GM12878 (cell line): ENCODE measurements around the gene ARMC3. TPM values are rescaled to one million over a fixed set of nuclear protein-coding genes. Genes with fewer than 3 reads are reported as not detected.

ENCODE experiments used
- ATAC-seq: fragments of 200-7000 bp; cut with Tn5 transposase; 3 replicates; pipeline ENCODE4 v1.9.1; 2020; ENCODE audit warnings: mild to moderate bottlenecking, moderate library complexity
- BruUV-seq: library from RNA; stranded (reverse); fragments of 400-500 nt; replicated peaks from 2 replicates; lab custom pipeline; 2021; lab: Mats Ljungman, UMichigan
- CTCF ChIA-PET: fragments of 300-600 bp; sonication (Branson Sonifier 250); formaldehyde crosslinking; extraction: SDS; loops from one replicate; lab custom pipeline; 2021; ENCODE audit warnings: inconsistent platforms; lab: Yijun Ruan, JAX
- POLR2A ChIA-PET: fragments of 350-600 bp; formaldehyde crosslinking; extraction: SDS; loops from one replicate; lab custom pipeline; 2021; ENCODE audit warnings: inconsistent platforms; lab: Charles Lee
- RAD21 ChIA-PET: fragments of 300-600 bp; sonication (Branson Sonifier 250); formaldehyde crosslinking; loops from one replicate; lab custom pipeline; 2023; ENCODE audit warnings: antibody characterized with exemption; ENCODE audit not compliant: unreplicated experiment; lab: Charles Lee
- SMC1A ChIA-PET: fragments of 300-600 bp; sonication (Branson Sonifier 250); formaldehyde crosslinking; loops from one replicate; lab custom pipeline; 2023; ENCODE audit not compliant: unreplicated experiment, uncharacterized antibody; lab: Charles Lee
- DNase-seq: peaks from one replicate; pipeline ENCODE4 v3.0.0-alpha.2; 2011; ENCODE audit warnings: low read depth, low spot score
- FAIRE-seq: peaks from 3 replicates; lab custom pipeline; 2011; peaks lifted over from hg19 to GRCh38; lab: Jason Lieb, UNC
- H2AFZ ChIP-seq: 2 replicates; pipeline ENCODE4 v1.6.0; 2011; ENCODE audit warnings: low read depth, low read length, control low read depth; ENCODE audit not compliant: control insufficient read depth
- H3K27ac ChIP-seq: 2 replicates; pipeline ENCODE4 v1.5.1; 2011; ENCODE audit warnings: control low read depth; ENCODE audit not compliant: control insufficient read depth, insufficient read depth
- H3K27me3 ChIP-seq, 2 experiments: replicated peaks in 1 of 2; 2 replicates each; pipeline versions ENCODE4 v1.6.0 to v1.6.1; 2011; ENCODE audit warnings: low read length in 1 of 2; ENCODE audit not compliant: control insufficient read depth in 2 of 2, insufficient read depth in 2 of 2
- H3K36me3 ChIP-seq, 2 experiments: 2 replicates each; pipeline ENCODE4 v1.5.1; 2011; ENCODE audit warnings: low read length in 1 of 2; ENCODE audit not compliant: control insufficient read depth in 2 of 2, insufficient read depth in 2 of 2
- H3K4me1 ChIP-seq: 2 replicates; pipeline ENCODE4 v1.6.1; 2011; ENCODE audit warnings: mild to moderate bottlenecking, low read length, moderate library complexity, mixed read lengths; ENCODE audit not compliant: control insufficient read depth, insufficient read depth
- H3K4me2 ChIP-seq: 2 replicates; pipeline ENCODE4 v1.6.0; 2011; ENCODE audit warnings: control low read depth; ENCODE audit not compliant: control insufficient read depth, insufficient read depth
- H3K4me3 ChIP-seq: fragments of 200-600 bp; sonication (generic); 2 replicates; pipeline ENCODE4 v1.5.1; 2016
- H3K79me2 ChIP-seq: 2 replicates; pipeline ENCODE4 v1.6.0; 2011; ENCODE audit warnings: low read length; ENCODE audit not compliant: control insufficient read depth, insufficient read depth
- H3K9ac ChIP-seq: 2 replicates; pipeline ENCODE4 v1.8.0; 2011; ENCODE audit warnings: low read length, control low read depth, mixed read lengths; ENCODE audit not compliant: control insufficient read depth, insufficient read depth
- H3K9me3 ChIP-seq: replicated peaks from 3 replicates; pipeline ENCODE4 v1.5.1; 2011; ENCODE audit warnings: mild to moderate bottlenecking, low read length; ENCODE audit not compliant: control insufficient read depth, insufficient read depth
- H4K20me1 ChIP-seq: 2 replicates; pipeline ENCODE4 v1.6.0; 2011; ENCODE audit not compliant: control insufficient read depth, insufficient read depth
- BCLAF1 ChIP-seq: fragments of 450-650 bp; IDR thresholded peaks from 2 replicates; pipeline ENCODE4 v1.6.1; 2017; ENCODE audit warnings: antibody characterized with exemption, mild to moderate bottlenecking, moderate library complexity
- E2F8 ChIP-seq: fragments of 450-650 bp; IDR thresholded peaks from 2 replicates; pipeline ENCODE4 v1.6.1; 2018; ENCODE audit warnings: mild to moderate bottlenecking, low read depth, moderate library complexity; ENCODE audit not compliant: partially characterized antibody
- FOXK2 ChIP-seq: fragments of 450-650 bp; IDR thresholded peaks from 2 replicates; pipeline ENCODE4 v1.6.1; 2017; ENCODE audit warnings: mild to moderate bottlenecking, moderate library complexity
- NRF1 ChIP-seq: conservative IDR thresholded peaks from 2 replicates; pipeline ENCODE4 v1.6.1; 2011; ENCODE audit warnings: mild to moderate bottlenecking, low read depth, low read length, improper control_type of control experiment
- PKNOX1 ChIP-seq: fragments of 450-650 bp; IDR thresholded peaks from 2 replicates; pipeline ENCODE4 v1.6.1; 2016; ENCODE audit warnings: mild to moderate bottlenecking
- POLR2AphosphoS5 ChIP-seq: IDR thresholded peaks from 2 replicates; pipeline ENCODE4 v1.6.1; 2011; ENCODE audit warnings: mild to moderate bottlenecking, low read length, inconsistent platforms
- RAD51 ChIP-seq: fragments of 450-650 bp; IDR thresholded peaks from 2 replicates; pipeline ENCODE4 v1.6.1; 2016; ENCODE audit warnings: moderate library complexity, mild to moderate bottlenecking, inconsistent platforms
- SIX5 ChIP-seq: IDR thresholded peaks from 2 replicates; pipeline ENCODE4 v1.6.1; 2011; ENCODE audit warnings: mild to moderate bottlenecking, low read depth, low read length, moderate library complexity; ENCODE audit not compliant: severe bottlenecking
- TAF1 ChIP-seq: IDR thresholded peaks from 2 replicates; pipeline ENCODE4 v1.6.1; 2011; ENCODE audit warnings: mild to moderate bottlenecking, low read depth, low read length, borderline replicate concordance
- WGBS: methylation state at CpG from one replicate; pipeline ENCODE4 v1.1.6; 2016; ENCODE audit warnings: low lambda C conversion rate; ENCODE audit not compliant: insufficient replicate concordance, insufficient coverage; ENCODE audit errors: missing lambda C conversion rate; 5-methylcytosine and 5-hydroxymethylcytosine counted together
- in situ Hi-C: fragments of 300-500 bp; cut with MboI; formaldehyde crosslinking; loops from 9 replicates; pipeline ENCODE4 v1.14.3; 2018; ENCODE audit warnings: mixed read lengths
- intact Hi-C: fragments of 100-400 bp; cut with micrococcal nuclease; formaldehyde crosslinking; loops from one replicate; pipeline ENCODE4 v1.14.2; 2022; ENCODE audit not compliant: unreplicated experiment
- polyA plus RNA-seq, 11 experiments: library from polyadenylated mRNA; depleted of rRNA in 4 of 11; unstranded in 6 of 11; stranded (reverse) in 5 of 11; fragments of >200 nt; fragmentation: Nextera tagmentation in 4 of 11; fragmentation: Illumina TruSeq in 1 of 11; extraction: Ambion mirVana in 4 of 11; extraction: Trizol in 1 of 11; gene quantifications; 1 replicate in 1 of 11; 2 replicates in 10 of 11; pipeline versions ENCODE4 v1.2.1 to v1.2.3, GENCODE V29; 2011 to 2016; ENCODE audit warnings: inconsistent platforms in 2 of 11, missing spikeins in 2 of 11, low read depth in 1 of 11
- total RNA-seq, 4 experiments: library from RNA; depleted of rRNA in 3 of 4; stranded (reverse); fragments of >200 nt in 3 of 4; fragmentation: Illumina TruSeq in 1 of 4; extraction: Trizol in 1 of 4; gene quantifications; 2 replicates each; pipeline versions ENCODE4 v1.2.1 to v1.2.3, GENCODE V29; 2013 to 2021

ARMC3 gene
- total and polyA plus RNA-seq, 10 of the 15 experiments (the other 5 are each of a cell fraction or from before 2014, with no cell fraction given): 0.01 to 0.06 TPM; not detected in 8

- DNase-seq: no peak
- TF ChIP-seq RAD51 (no peak), NRF1 (no peak), TAF1 (no peak), POLR2AphosphoS5 (no peak), PKNOX1 (no peak), SIX5 (no peak), FOXK2 (no peak), E2F8 (no peak), BCLAF1 (no peak)
- BruUV-seq: no TSS peak
- no peaks in the 10 kb centered on the region for H3K36me3 ChIP-seq
- in situ Hi-C loops (no loop called here), intact Hi-C loops (loop anchor here (10.0 kb wide), 1 partner anchor 489 kb away; no protein-coding TSS in a partner anchor)
- POLR2A ChIA-PET: no interaction called here
- H3K4me2 ChIP-seq: no peak overlapping the region
- no peaks in the 10 kb centered on the region for H3K9me3 ChIP-seq
- FAIRE-seq: no peak
- ATAC-seq: no peak
- H3K4me3 ChIP-seq: no peak overlapping the region
- H3K9ac ChIP-seq: no peak overlapping the region
- WGBS: 69% methylated on average over 20 of the region's 20 CpGs
- no peaks in the 10 kb centered on the region for H3K27me3 ChIP-seq
- H3K79me2 ChIP-seq: no peaks in the 10 kb centered on the region
- CTCF ChIA-PET: no interaction called here
- H2AFZ ChIP-seq: no peak overlapping the region
- SMC1A ChIA-PET: interaction anchor here (0.8 kb wide), 1 partner anchor 14 kb away, joined by 4 read pairs; no protein-coding TSS in a partner anchor
- RAD21 ChIA-PET: no interaction called here
- H3K4me1 ChIP-seq: no peaks in the 10 kb centered on the region
- H4K20me1 ChIP-seq: no peaks in the 10 kb centered on the region
- no peak overlapping the region for H3K27ac ChIP-seq
Observed at GRCh38 chr10:23063045-23063972, 135.5 kb downstream of the ARMC3 start.
